H9 (cell line): Measurements from ENCODE around the gene OXTR. TPM values are rescaled to one million over a fixed set of nuclear protein-coding genes. Genes with fewer than 3 reads are reported as not detected.

ENCODE experiments used
- DNase-seq: peaks from one replicate; pipeline ENCODE4 v3.0.0-alpha.2; 2017
- H2AFZ ChIP-seq: one replicate; pipeline ENCODE4 v1.6.1; 2013; ENCODE audit warnings: mild to moderate bottlenecking, low read length, control low read depth, moderate library complexity
- H2AK5ac ChIP-seq: 2 replicates; pipeline ENCODE4 v1.6.1; 2013; ENCODE audit warnings: low read length, control low read depth, mixed read lengths; ENCODE audit not compliant: insufficient read length
- H2BK120ac ChIP-seq: one replicate; pipeline ENCODE4 v1.6.1; 2013; ENCODE audit warnings: low read depth, mild to moderate bottlenecking, low read length, control low read depth, inconsistent platforms; ENCODE audit not compliant: poor library complexity, severe bottlenecking
- H2BK12ac ChIP-seq: 2 replicates; pipeline ENCODE4 v1.6.1; 2013; ENCODE audit warnings: low read length, control low read depth, mixed read lengths, low read depth; ENCODE audit not compliant: insufficient read length
- H2BK15ac ChIP-seq: 2 replicates; pipeline ENCODE4 v1.6.1; 2013; ENCODE audit warnings: low read depth, low read length, control low read depth
- H2BK20ac ChIP-seq: one replicate; pipeline ENCODE4 v1.6.1; 2013; ENCODE audit warnings: low read depth, mild to moderate bottlenecking, low read length, control low read depth, inconsistent platforms; ENCODE audit not compliant: poor library complexity, severe bottlenecking
- H2BK5ac ChIP-seq: 2 replicates; pipeline ENCODE4 v1.6.1; 2013; ENCODE audit warnings: low read length, control low read depth, mixed read lengths; ENCODE audit not compliant: insufficient read length
- H3K14ac ChIP-seq: 2 replicates; pipeline ENCODE4 v1.6.1; 2013; ENCODE audit warnings: low read length, control low read depth; ENCODE audit not compliant: insufficient read depth
- H3K18ac ChIP-seq: 2 replicates; pipeline ENCODE4 v1.6.1; 2013; ENCODE audit warnings: low read depth, mild to moderate bottlenecking, mixed read lengths, low read length, control low read depth; ENCODE audit not compliant: insufficient read length
- H3K23ac ChIP-seq: 2 replicates; pipeline ENCODE4 v1.6.1; 2013; ENCODE audit warnings: low read length, control low read depth, mixed read lengths, low read depth; ENCODE audit not compliant: insufficient read length
- H3K23me2 ChIP-seq: 2 replicates; pipeline ENCODE4 v1.6.1; 2013; ENCODE audit warnings: low read depth, mild to moderate bottlenecking, mixed read lengths, low read length, control low read depth; ENCODE audit not compliant: insufficient read length, poor library complexity, severe bottlenecking
- H3K27ac ChIP-seq: 2 replicates; pipeline ENCODE4 v1.5.1; 2013; ENCODE audit warnings: low read length, control low read depth, mixed read lengths, low read depth; ENCODE audit not compliant: insufficient read length
- H3K27me3 ChIP-seq: 2 replicates; pipeline ENCODE4 v1.6.1; 2013; ENCODE audit warnings: low read length, control low read depth, inconsistent platforms; ENCODE audit not compliant: insufficient read depth
- H3K4ac ChIP-seq: 2 replicates; pipeline ENCODE4 v1.6.1; 2013; ENCODE audit warnings: low read depth, mild to moderate bottlenecking, control low read depth, inconsistent platforms, low read length, moderate library complexity
- H3K4me1 ChIP-seq: 2 replicates; pipeline ENCODE4 v1.6.1; 2013; ENCODE audit warnings: low read length, control low read depth, inconsistent platforms; ENCODE audit not compliant: insufficient read depth
- H3K4me2 ChIP-seq: 2 replicates; pipeline ENCODE4 v1.6.1; 2013; ENCODE audit warnings: low read length, control low read depth, mixed read lengths; ENCODE audit not compliant: insufficient read length, insufficient read depth
- H3K56ac ChIP-seq: 2 replicates; pipeline ENCODE4 v1.6.1; 2013; ENCODE audit warnings: low read depth, mild to moderate bottlenecking, mixed read lengths, low read length, control low read depth; ENCODE audit not compliant: insufficient read length
- H3K79me1 ChIP-seq: 2 replicates; pipeline ENCODE4 v1.6.1; 2013; ENCODE audit warnings: low read depth, mild to moderate bottlenecking, moderate library complexity, low read length, control low read depth, inconsistent platforms; ENCODE audit not compliant: insufficient read depth, poor library complexity, severe bottlenecking
- H3K79me2 ChIP-seq: 2 replicates; pipeline ENCODE4 v1.6.1; 2013; ENCODE audit warnings: low read length, control low read depth, inconsistent platforms; ENCODE audit not compliant: insufficient read depth
- H3K9ac ChIP-seq: 2 replicates; pipeline ENCODE4 v1.6.1; 2013; ENCODE audit warnings: low read length, control low read depth, mixed read lengths; ENCODE audit not compliant: insufficient read length; ENCODE audit errors: extremely low read depth
- H3K9me3 ChIP-seq: one replicate; pipeline ENCODE4 v1.6.1; 2013; ENCODE audit warnings: low read depth, low read length, inconsistent platforms; ENCODE audit not compliant: control insufficient read depth
- H3T11ph ChIP-seq: one replicate; pipeline ENCODE4 v1.6.1; 2013; ENCODE audit warnings: mild to moderate bottlenecking, low read length, control low read depth, inconsistent platforms
- H4K20me1 ChIP-seq: one replicate; pipeline ENCODE4 v1.6.1; 2013; ENCODE audit not compliant: control insufficient read depth, insufficient read length, insufficient read depth
- H4K5ac ChIP-seq: 2 replicates; pipeline ENCODE4 v1.6.1; 2013; ENCODE audit warnings: low read depth, mild to moderate bottlenecking, mixed read lengths, low read length, control low read depth; ENCODE audit not compliant: insufficient read length
- H4K8ac ChIP-seq: replicated peaks from 2 replicates; pipeline ENCODE4 v1.6.1; 2013; ENCODE audit warnings: low read length, control low read depth, mixed read lengths, low read depth; ENCODE audit not compliant: insufficient read length
- H4K91ac ChIP-seq: 2 replicates; pipeline ENCODE4 v1.6.1; 2013; ENCODE audit warnings: low read depth, mild to moderate bottlenecking, moderate library complexity, mixed read lengths, low read length, control low read depth; ENCODE audit not compliant: insufficient read length
- H3K27ac Mint-ChIP-seq, 3 experiments: 2 replicates in 2 of 3; 3 replicates in 1 of 3; pipeline ENCODE4 v1.8.0; 2020 to 2021; ENCODE audit warnings: mixed read lengths in 3 of 3, mild to moderate bottlenecking in 1 of 3, moderate library complexity in 1 of 3
- H3K27me3 Mint-ChIP-seq: 2 replicates; pipeline ENCODE4 v1.8.0; 2021; ENCODE audit warnings: low read depth, mild to moderate bottlenecking, moderate library complexity, mixed read lengths
- H3K36me3 Mint-ChIP-seq, 3 experiments: 2 replicates in 2 of 3; 3 replicates in 1 of 3; pipeline ENCODE4 v1.8.0; 2020 to 2021; ENCODE audit warnings: low read depth in 3 of 3, mixed read lengths in 3 of 3; ENCODE audit not compliant: insufficient read depth in 1 of 3
- H3K4me1 Mint-ChIP-seq, 2 experiments: 2 replicates each; pipeline ENCODE4 v1.8.0; 2020; ENCODE audit warnings: mixed read lengths in 2 of 2
- H3K4me3 Mint-ChIP-seq, 2 experiments: 2 replicates in 1 of 2; 3 replicates in 1 of 2; pipeline ENCODE4 v1.8.0; 2020 to 2021; ENCODE audit warnings: mild to moderate bottlenecking in 2 of 2, mixed read lengths in 2 of 2, moderate library complexity in 1 of 2
- H3K9me3 Mint-ChIP-seq, 2 experiments: 2 replicates in 1 of 2; 3 replicates in 1 of 2; pipeline ENCODE4 v1.8.0; 2020; ENCODE audit warnings: mild to moderate bottlenecking in 2 of 2, mixed read lengths in 2 of 2, moderate library complexity in 1 of 2
- CTCF ChIP-seq: fragments of 200-600 bp; sonication (generic); conservative IDR thresholded peaks from 3 replicates; pipeline ENCODE4 v1.8.0; 2021; ENCODE audit warnings: antibody characterized with exemption, mild to moderate bottlenecking
- WGBS: extraction: QIAGEN DNeasy Blood & Tissue Kit; methylation state at CpG from one replicate; pipeline ENCODE4 v1.1.7; 2013; ENCODE audit warnings: missing lambda C conversion rate, low lambda C conversion rate, mixed read lengths; ENCODE audit not compliant: insufficient read length; ENCODE audit errors: extremely low coverage; 5-methylcytosine and 5-hydroxymethylcytosine counted together
- total RNA-seq: library from RNA; stranded (reverse); gene quantifications from 2 replicates; pipeline ENCODE4 v1.2.1, GENCODE V29; 2021

The OXTR gene
- total RNA-seq, 1 experiment from 2014 or later, result 1.7 TPM

- Histone ChIP-seq H3K27ac (no peak overlapping the region), H3K4me2 (no peak overlapping the region), H4K20me1 (no peaks in the 10 kb centered on the region), H4K5ac (no peak overlapping the region), H2BK120ac (no peak overlapping the region), H3K9ac (no peak overlapping the region), H3K18ac (no peak overlapping the region), H2BK20ac (no peak overlapping the region), H2BK15ac (no peak overlapping the region), H2BK12ac (no peak overlapping the region), H3K4ac (no peak overlapping the region), H2AK5ac (no peak overlapping the region), H3K14ac (no peak overlapping the region), H3K27me3 (no peaks in the 10 kb centered on the region), H3K56ac (no peak overlapping the region), H3K9me3 (no peaks in the 10 kb centered on the region), H3T11ph (no peak overlapping the region), H3K79me1 (no peaks in the 10 kb centered on the region), H2AFZ (no peak overlapping the region), H3K23ac (no peak overlapping the region), H2BK5ac (no peak overlapping the region), H3K4me1 (no peaks in the 10 kb centered on the region), H4K8ac (no peak overlapping the region), H3K23me2 (no peaks in the 10 kb centered on the region), H3K79me2 (no peaks in the 10 kb centered on the region), H4K91ac (no peak overlapping the region)
- Mint-ChIP-seq H3K36me3 (no peaks in the 10 kb centered on the region), H3K27ac (no peak overlapping the region), H3K9me3 (no peaks in the 10 kb centered on the region; a peak in 2 of 5 replicates), H3K4me3 (no peak overlapping the region), H3K27me3 (peaks cover 79% of the 10 kb centered on the region), H3K4me1 (peaks cover 8 to 11% of the 10 kb centered on the region in 2 experiments)
- no peak for DNase-seq
- no CpG with 5 or more reads among the region's 3 CpGs for WGBS
- no peak for TF ChIP-seq CTCF
Observed at GRCh38 chr3:8730656-8731055, 38.8 kb downstream of the OXTR start.
